Measurements from ENCODE around the gene AKAP1. TPM values are rescaled to one million over a fixed set of nuclear protein-coding genes. Genes with fewer than 3 reads are reported as not detected.

Gene AKAP1
- total RNA-seq, 1 experiment from 2014 or later = 22.2 TPM

GRCh38 chr17:57067781-57068180 is 17.3 kb upstream of the AKAP1 start:
- Histone ChIP-seq H3K27ac (no peak overlapping the region), H3K4me1 (no peaks in the 10 kb centered on the region; the same call in 1 of the 2 replicates)

GRCh38 chr17:57068222-57068658 is 16.8 kb upstream of the AKAP1 start:
- no peak for DNase-seq
- Histone ChIP-seq H3K27me3 (no peaks in the 10 kb centered on the region), H3K36me3 (no peaks in the 10 kb centered on the region)

More at GRCh38 chr17:57067781-57068180, 17.3 kb upstream of the AKAP1 start:
- H3K27me3 ChIP-seq = no peaks in the 10 kb centered on the region
- H3K4me3 ChIP-seq = no peak overlapping the region
- no peak for DNase-seq
- H3K36me3 ChIP-seq = no peaks in the 10 kb centered on the region
- no peaks in the 10 kb centered on the region for H3K9me3 ChIP-seq (replicated peaks)

GRCh38 chr17:57068707-57069106 is 16.3 kb upstream of the AKAP1 start:
- Histone ChIP-seq H3K4me3 (no peak overlapping the region), H3K4me1 (no peaks in the 10 kb centered on the region; the same call in 1 of the 2 replicates), H3K27me3 (no peaks in the 10 kb centered on the region), H3K27ac (no peak overlapping the region), H3K36me3 (no peaks in the 10 kb centered on the region), H3K9me3 (replicated peaks) (no peaks in the 10 kb centered on the region)
- DNase-seq = no peak

More at GRCh38 chr17:57068222-57068658, 16.8 kb upstream of the AKAP1 start:
- no peak overlapping the region for H3K4me3 ChIP-seq
- H3K4me1 ChIP-seq = no peaks in the 10 kb centered on the region; the same call in 1 of the 2 replicates
- H3K9me3 ChIP-seq (replicated peaks) = no peaks in the 10 kb centered on the region
- H3K27ac ChIP-seq = no peak overlapping the region

GRCh38 chr17:57071991-57072944 is 12.8 kb upstream of the AKAP1 start:
- no peaks in the 10 kb centered on the region for H3K27me3 ChIP-seq
- no peaks in the 10 kb centered on the region for H3K9me3 ChIP-seq (replicated peaks)
- no peak overlapping the region for H3K4me3 ChIP-seq
- DNase-seq = peak; percentile 5 to 24
- no peaks in the 10 kb centered on the region; the same call in 1 of the 2 replicates for H3K4me1 ChIP-seq
- H3K27ac ChIP-seq = no peak overlapping the region
- H3K36me3 ChIP-seq = no peaks in the 10 kb centered on the region

- H3K27ac ChIP-seq = no peak overlapping the region
- DNase-seq = no peak
- H3K9me3 ChIP-seq (replicated peaks) = no peaks in the 10 kb centered on the region
- no peak overlapping the region for H3K4me3 ChIP-seq
- H3K27me3 ChIP-seq = no peaks in the 10 kb centered on the region
- H3K36me3 ChIP-seq = no peaks in the 10 kb centered on the region
- H3K4me1 ChIP-seq = no peaks in the 10 kb centered on the region; the same call in 1 of the 2 replicates
Observed at GRCh38 chr17:57073626-57074025, 11.4 kb upstream of the AKAP1 start.

- no peaks in the 10 kb centered on the region for H3K9me3 ChIP-seq (replicated peaks)
- DNase-seq = no peak
- no peaks in the 10 kb centered on the region for H3K36me3 ChIP-seq
- H3K4me3 ChIP-seq = no peak overlapping the region
- no peaks in the 10 kb centered on the region for H3K27me3 ChIP-seq
- no peaks in the 10 kb centered on the region; the same call in 1 of the 2 replicates for H3K4me1 ChIP-seq
- H3K27ac ChIP-seq = no peak overlapping the region
Observed at GRCh38 chr17:57075193-57075592, 9.9 kb upstream of the AKAP1 start.

GRCh38 chr17:57075785-57076184 is 9.3 kb upstream of the AKAP1 start:
- no peaks in the 10 kb centered on the region for H3K9me3 ChIP-seq (replicated peaks)
- H3K4me3 ChIP-seq = no peak overlapping the region
- no peaks in the 10 kb centered on the region for H3K27me3 ChIP-seq
- DNase-seq = no peak
- no peaks in the 10 kb centered on the region; the same call in 1 of the 2 replicates for H3K4me1 ChIP-seq
- no peaks in the 10 kb centered on the region for H3K36me3 ChIP-seq
- no peak overlapping the region for H3K27ac ChIP-seq

GRCh38 chr17:57077000-57077399 is 8.0 kb upstream of the AKAP1 start:
- DNase-seq = peak in 1 of 2 experiments; percentile 22
- H3K4me3 ChIP-seq = no peak overlapping the region
- H3K27ac ChIP-seq = no peak overlapping the region
- H3K27me3 ChIP-seq = no peaks in the 10 kb centered on the region
- H3K9me3 ChIP-seq (replicated peaks) = no peaks in the 10 kb centered on the region
- no peaks in the 10 kb centered on the region; the same call in 1 of the 2 replicates for H3K4me1 ChIP-seq
- no peaks in the 10 kb centered on the region for H3K36me3 ChIP-seq

- no peaks in the 10 kb centered on the region for H3K27me3 ChIP-seq
- H3K36me3 ChIP-seq = no peaks in the 10 kb centered on the region
- H3K4me3 ChIP-seq = no peak overlapping the region
- no peaks in the 10 kb centered on the region for H3K4me1 ChIP-seq
- no peak for DNase-seq
- no peak overlapping the region for H3K27ac ChIP-seq
- no peaks in the 10 kb centered on the region for H3K9me3 ChIP-seq (replicated peaks)
Observed at GRCh38 chr17:57078274-57078673, 6.8 kb upstream of the AKAP1 start.

- Histone ChIP-seq H3K4me3 (no peak overlapping the region), H3K36me3 (no peaks in the 10 kb centered on the region), H3K4me1 (no peaks in the 10 kb centered on the region), H3K27me3 (no peaks in the 10 kb centered on the region), H3K9me3 (replicated peaks) (no peaks in the 10 kb centered on the region), H3K27ac (no peak overlapping the region)
- DNase-seq = no peak
Observed at GRCh38 chr17:57080718-57081117, 4.3 kb upstream of the AKAP1 start.

GRCh38 chr17:57082441-57082840 is 2.6 kb upstream of the AKAP1 start:
- DNase-seq = no peak
- Histone ChIP-seq H3K9me3 (replicated peaks) (no peaks in the 10 kb centered on the region), H3K36me3 (no peaks in the 10 kb centered on the region), H3K27me3 (no peaks in the 10 kb centered on the region), H3K4me1 (no peaks in the 10 kb centered on the region), H3K27ac (no peak overlapping the region), H3K4me3 (no peak overlapping the region)

GRCh38 chr17:57084361-57084801 is 665 bp upstream of the AKAP1 start:
- Histone ChIP-seq H3K9me3 (replicated peaks) (no peaks in the 10 kb centered on the region), H3K4me3 (peak overlapping the region; percentile 95), H3K4me1 (no peaks in the 10 kb centered on the region), H3K27ac (peak overlapping the region; percentile 93), H3K36me3 (no peaks in the 10 kb centered on the region), H3K27me3 (no peaks in the 10 kb centered on the region)
- DNase-seq = no peak

- Histone ChIP-seq H3K4me3 (peak overlapping the region; percentile 95), H3K27ac (no peak overlapping the region), H3K4me1 (no peaks in the 10 kb centered on the region), H3K27me3 (no peaks in the 10 kb centered on the region), H3K9me3 (replicated peaks) (no peaks in the 10 kb centered on the region), H3K36me3 (no peaks in the 10 kb centered on the region)
- DNase-seq = peak; percentile 24 to 36
Observed at GRCh38 chr17:57085448-57086068, 512 bp downstream of the AKAP1 start.

GRCh38 chr17:57086069-57086930 is 1.3 kb downstream of the AKAP1 start:
- H3K27ac ChIP-seq = no peak overlapping the region
- DNase-seq = no peak
- H3K27me3 ChIP-seq = no peaks in the 10 kb centered on the region
- no peaks in the 10 kb centered on the region for H3K4me1 ChIP-seq
- peak overlapping the region; percentile 95 for H3K4me3 ChIP-seq
- no peaks in the 10 kb centered on the region for H3K36me3 ChIP-seq
- H3K9me3 ChIP-seq (replicated peaks) = no peaks in the 10 kb centered on the region
